ENCODE data around the gene TIGD3.

The TIGD3 gene

GRCh38 chr11:65389294-65389980 is 34.9 kb downstream of the TIGD3 start:
- peak overlapping the region; percentile 61 to 89 for H3K27ac Mint-ChIP-seq
- no peaks in the 10 kb centered on the region for H3K9me3 Mint-ChIP-seq
- ATAC-seq, result no peak
- peak overlapping the region; percentile 42 to 57 for H3K4me3 Mint-ChIP-seq
- DNase-seq, result no peak
- no peaks in the 10 kb centered on the region for H3K27me3 Mint-ChIP-seq
- peaks cover 76% of the 10 kb centered on the region for H3K4me1 Mint-ChIP-seq

GRCh38 chr11:65390099-65390941 is 35.8 kb downstream of the TIGD3 start:
- Mint-ChIP-seq H3K4me3 (peak overlapping the region; percentile 29), H3K9me3 (no peaks in the 10 kb centered on the region), H3K27me3 (no peaks in the 10 kb centered on the region), H3K27ac (peak overlapping the region; percentile 86 to 89), H3K4me1 (peaks cover 67% of the 10 kb centered on the region)
- no peak for DNase-seq
- ATAC-seq, result no peak

- Mint-ChIP-seq H3K27me3 (no peaks in the 10 kb centered on the region), H3K4me3 (no peak overlapping the region), H3K27ac (peak overlapping the region; percentile 86 to 89), H3K4me1 (peaks cover 62% of the 10 kb centered on the region), H3K9me3 (no peaks in the 10 kb centered on the region)
- DNase-seq, result no peak
- ATAC-seq, result no peak
Measured at GRCh38 chr11:65390996-65391395, 36.4 kb downstream of the TIGD3 start.

- DNase-seq, result no peak
- H3K4me3 Mint-ChIP-seq, result no peak overlapping the region
- H3K27ac Mint-ChIP-seq, result peak overlapping the region in 1 of 2 donors; percentile 31
- H3K9me3 Mint-ChIP-seq, result no peaks in the 10 kb centered on the region
- no peaks in the 10 kb centered on the region for H3K27me3 Mint-ChIP-seq
- H3K4me1 Mint-ChIP-seq, result peaks cover 53% of the 10 kb centered on the region
- ATAC-seq, result no peak
Measured at GRCh38 chr11:65392186-65392829, 37.8 kb downstream of the TIGD3 start.

GRCh38 chr11:65392899-65393298 is 38.3 kb downstream of the TIGD3 start:
- Mint-ChIP-seq H3K4me1 (peaks cover 49% of the 10 kb centered on the region), H3K27me3 (no peaks in the 10 kb centered on the region), H3K27ac (peak overlapping the region in 1 of 2 donors; percentile 21), H3K4me3 (no peak overlapping the region), H3K9me3 (no peaks in the 10 kb centered on the region)
- DNase-seq (no peak), ATAC-seq (no peak)

- no peak for DNase-seq
- ATAC-seq, result no peak
- Mint-ChIP-seq H3K9me3 (no peaks in the 10 kb centered on the region), H3K27me3 (no peaks in the 10 kb centered on the region), H3K4me3 (no peak overlapping the region), H3K27ac (no peak overlapping the region), H3K4me1 (peaks cover 42% of the 10 kb centered on the region)
Measured at GRCh38 chr11:65393513-65394079, 39.0 kb downstream of the TIGD3 start.

GRCh38 chr11:65394125-65394536 is 39.6 kb downstream of the TIGD3 start:
- Mint-ChIP-seq H3K4me3 (no peak overlapping the region), H3K27ac (no peak overlapping the region), H3K4me1 (peaks cover 36% of the 10 kb centered on the region), H3K27me3 (no peaks in the 10 kb centered on the region), H3K9me3 (no peaks in the 10 kb centered on the region)
- DNase-seq (no peak), ATAC-seq (no peak)

GRCh38 chr11:65395961-65396530 is 41.5 kb downstream of the TIGD3 start:
- no peak overlapping the region for H3K4me3 Mint-ChIP-seq

GRCh38 chr11:65396769-65397745 is 42.5 kb downstream of the TIGD3 start:
- H3K4me3 Mint-ChIP-seq, result no peak overlapping the region
- no peak for DNase-seq
- H3K27me3 Mint-ChIP-seq, result no peaks in the 10 kb centered on the region
- no peaks in the 10 kb centered on the region for H3K9me3 Mint-ChIP-seq
- ATAC-seq, result no peak
- H3K4me1 Mint-ChIP-seq, result peaks cover 31% of the 10 kb centered on the region
- peak overlapping the region; percentile 54 to 81 for H3K27ac Mint-ChIP-seq

More at GRCh38 chr11:65395961-65396530, 41.5 kb downstream of the TIGD3 start:
- ATAC-seq (no peak), DNase-seq (no peak)
- Mint-ChIP-seq H3K27me3 (no peaks in the 10 kb centered on the region), H3K9me3 (no peaks in the 10 kb centered on the region), H3K4me1 (peaks cover 32% of the 10 kb centered on the region), H3K27ac (no peak overlapping the region)

- Mint-ChIP-seq H3K27me3 (no peaks in the 10 kb centered on the region), H3K27ac (peak overlapping the region; percentile 25 to 78), H3K4me1 (peaks cover 26% of the 10 kb centered on the region), H3K9me3 (no peaks in the 10 kb centered on the region), H3K4me3 (no peak overlapping the region)
- ATAC-seq (no peak), DNase-seq (no peak)
Measured at GRCh38 chr11:65398362-65398910, 43.9 kb downstream of the TIGD3 start.

- no peak for ATAC-seq
- Mint-ChIP-seq H3K27me3 (no peaks in the 10 kb centered on the region), H3K4me3 (no peak overlapping the region), H3K9me3 (no peaks in the 10 kb centered on the region), H3K27ac (no peak overlapping the region), H3K4me1 (peaks cover 26% of the 10 kb centered on the region)
- DNase-seq, result no peak
Measured at GRCh38 chr11:65399249-65399648, 44.7 kb downstream of the TIGD3 start.

- Mint-ChIP-seq H3K27me3 (no peaks in the 10 kb centered on the region), H3K9me3 (no peaks in the 10 kb centered on the region), H3K4me3 (no peak overlapping the region), H3K27ac (no peak overlapping the region), H3K4me1 (peaks cover 26% of the 10 kb centered on the region)
- DNase-seq (no peak), ATAC-seq (no peak)
Measured at GRCh38 chr11:65399845-65400244, 45.3 kb downstream of the TIGD3 start.

GRCh38 chr11:65400307-65401072 is 45.9 kb downstream of the TIGD3 start:
- peak overlapping the region in 1 of 2 donors; percentile 44 for H3K27ac Mint-ChIP-seq
- no peaks in the 10 kb centered on the region for H3K27me3 Mint-ChIP-seq
- DNase-seq (no peak), ATAC-seq (no peak)
- H3K4me1 Mint-ChIP-seq, result peaks cover 26% of the 10 kb centered on the region
- no peaks in the 10 kb centered on the region for H3K9me3 Mint-ChIP-seq
- no peak overlapping the region for H3K4me3 Mint-ChIP-seq

All from stimulated activated naive CD8-positive, alpha-beta T cell treated with anti-CD3 and anti-CD28 coated beads, Interleukin-15, amount 100 ng/mL, for 72 hours (primary cell).